HG03460 (cell line): ENCODE measurements around the gene NFATC1.

ENCODE experiments used
- ATAC-seq: cut with Tn5 transposase; IDR thresholded peaks from one replicate; pipeline ENCODE4 v1.9.1; 2021; ENCODE audit not compliant: unreplicated experiment

Gene NFATC1

GRCh38 chr18:79529296-79529695 is 133.6 kb downstream of the NFATC1 start:
- ATAC-seq = no peak

- ATAC-seq = no peak
Observed at GRCh38 chr18:79529991-79530390, 134.3 kb downstream of the NFATC1 start.

- ATAC-seq = no peak
Observed at GRCh38 chr18:79530821-79531220, 135.1 kb downstream of the NFATC1 start.

- no peak for ATAC-seq
Observed at GRCh38 chr18:79531386-79531785, 135.7 kb downstream of the NFATC1 start.

- ATAC-seq = no peak
Observed at GRCh38 chr18:79531926-79532312, 136.2 kb downstream of the NFATC1 start.

- no peak for ATAC-seq
Observed at GRCh38 chr18:79532313-79533007, 136.7 kb downstream of the NFATC1 start.

GRCh38 chr18:79533146-79533545 is 137.4 kb downstream of the NFATC1 start:
- no peak for ATAC-seq

- no peak for ATAC-seq
Observed at GRCh38 chr18:79533591-79533990, 137.9 kb downstream of the NFATC1 start.

GRCh38 chr18:79534356-79534755 is 138.6 kb downstream of the NFATC1 start:
- ATAC-seq = no peak

GRCh38 chr18:79537758-79538157 is 142.0 kb downstream of the NFATC1 start:
- ATAC-seq = no peak

GRCh38 chr18:79538635-79539034 is 142.9 kb downstream of the NFATC1 start:
- no peak for ATAC-seq

- no peak for ATAC-seq
Observed at GRCh38 chr18:79540161-79540903, 144.6 kb downstream of the NFATC1 start.

- no peak for ATAC-seq
Observed at GRCh38 chr18:79540904-79541282, 145.2 kb downstream of the NFATC1 start.

- ATAC-seq = no peak
Observed at GRCh38 chr18:79542213-79542612, 146.5 kb downstream of the NFATC1 start.

GRCh38 chr18:79542876-79543750 is 147.4 kb downstream of the NFATC1 start:
- ATAC-seq = no peak

GRCh38 chr18:79543861-79544385 is 148.2 kb downstream of the NFATC1 start:
- no peak for ATAC-seq

- ATAC-seq = no peak
Observed at GRCh38 chr18:79544386-79544963, 148.7 kb downstream of the NFATC1 start.

- ATAC-seq = no peak
Observed at GRCh38 chr18:79545255-79545654, 149.5 kb downstream of the NFATC1 start.

GRCh38 chr18:79545736-79546171 is 150.0 kb downstream of the NFATC1 start:
- no peak for ATAC-seq

- no peak for ATAC-seq
Observed at GRCh38 chr18:79546781-79547272, 151.1 kb downstream of the NFATC1 start.
